8988T (cell line): ENCODE data around the gene FARP1.

ENCODE experiments used
- DNase-seq: peaks from one replicate; pipeline ENCODE4 v3.0.0; 2011

Gene FARP1

GRCh38 chr13:98370261-98370660 is 227.4 kb downstream of the FARP1 start:
- DNase-seq: no peak

- DNase-seq: no peak
These were observed 228.1 kb downstream of the FARP1 start for GRCh38 chr13:98370806-98371515.

GRCh38 chr13:98371516-98372023 is 228.7 kb downstream of the FARP1 start:
- no peak for DNase-seq

- no peak for DNase-seq
These were observed 230.0 kb downstream of the FARP1 start for GRCh38 chr13:98372876-98373275.

GRCh38 chr13:98374750-98375149 is 231.9 kb downstream of the FARP1 start:
- no peak for DNase-seq

- DNase-seq: no peak
These were observed 234.9 kb downstream of the FARP1 start for GRCh38 chr13:98377635-98378378.

GRCh38 chr13:98384739-98385138 is 241.8 kb downstream of the FARP1 start:
- no peak for DNase-seq

- DNase-seq: no peak
These were observed 242.7 kb downstream of the FARP1 start for GRCh38 chr13:98385606-98386005.

- DNase-seq: no peak
These were observed 243.7 kb downstream of the FARP1 start for GRCh38 chr13:98386637-98387036.

- no peak for DNase-seq
These were observed 246.4 kb downstream of the FARP1 start for GRCh38 chr13:98389319-98389718.

- no peak for DNase-seq
These were observed 247.3 kb downstream of the FARP1 start for GRCh38 chr13:98390086-98390715.

GRCh38 chr13:98393873-98394272 is 251.0 kb downstream of the FARP1 start:
- DNase-seq: no peak

- DNase-seq: no peak
These were observed 252.1 kb downstream of the FARP1 start for GRCh38 chr13:98394820-98395510.

- DNase-seq: no peak
These were observed 253.3 kb downstream of the FARP1 start for GRCh38 chr13:98396071-98396710.

- DNase-seq: no peak
These were observed 254.3 kb downstream of the FARP1 start for GRCh38 chr13:98397221-98397620.

- DNase-seq: no peak
These were observed 255.0 kb downstream of the FARP1 start for GRCh38 chr13:98397861-98398260.

GRCh38 chr13:98398581-98398980 is 255.7 kb downstream of the FARP1 start:
- DNase-seq: no peak

GRCh38 chr13:98399756-98400155 is 256.9 kb downstream of the FARP1 start:
- DNase-seq: no peak

GRCh38 chr13:98401934-98402333 is 259.0 kb downstream of the FARP1 start:
- no peak for DNase-seq

GRCh38 chr13:98403076-98403475 is 260.2 kb downstream of the FARP1 start:
- DNase-seq: no peak

- no peak for DNase-seq
These were observed 262.2 kb downstream of the FARP1 start for GRCh38 chr13:98405107-98405571.

- DNase-seq: no peak
These were observed 262.9 kb downstream of the FARP1 start for GRCh38 chr13:98405690-98406344.
